HEK293 (cell line): ENCODE data around the gene TRAFD1.

Source experiments
- CTCF ChIA-PET: fragments of 350-600 bp; formaldehyde crosslinking; extraction: SDS; loops from one replicate; lab custom pipeline; 2021; ENCODE audit warnings: antibody characterized with exemption; lab: Yijun Ruan, JAX
- POLR2A ChIA-PET: fragments of 300-600 bp; formaldehyde crosslinking; extraction: SDS; loops from one replicate; lab custom pipeline; 2020; ENCODE audit warnings: antibody characterized with exemption, inconsistent platforms; lab: Yijun Ruan, JAX
- H3K27ac ChIP-seq: fragments of 200-500 bp; sonication (Bioruptor generic); 2 replicates; pipeline ENCODE4 v1.5.1; 2014; ENCODE audit warnings: low read depth, low read length, control low read depth, inconsistent platforms; ENCODE audit errors: extremely low read depth
- H3K36me3 ChIP-seq, 2 experiments: fragments of 200-500 bp in 1 of 2; sonication (Bioruptor generic) in 1 of 2; 1 replicate in 1 of 2; 2 replicates in 1 of 2; pipeline ENCODE4 v1.5.1; 2014 to 2017; ENCODE audit warnings: inconsistent platforms in 2 of 2, low read length in 2 of 2; ENCODE audit not compliant: control insufficient read depth in 2 of 2, insufficient read depth in 1 of 2
- H3K4me1 ChIP-seq: fragments of 200-500 bp; sonication (Bioruptor generic); 2 replicates; pipeline ENCODE4 v1.5.1; 2014; ENCODE audit warnings: mild to moderate bottlenecking, low read length, inconsistent platforms; ENCODE audit not compliant: control insufficient read depth, insufficient read depth
- H3K4me3 ChIP-seq: 2 replicates; pipeline ENCODE4 v1.5.1; 2011; ENCODE audit warnings: low read depth, mild to moderate bottlenecking, control low read depth, low read length, moderate library complexity
- H3K9me3 ChIP-seq: fragments of 200-500 bp; sonication (Bioruptor generic); 2 replicates; pipeline ENCODE4 v1.5.1; 2014; ENCODE audit warnings: low read depth, low read length, inconsistent platforms; ENCODE audit not compliant: control insufficient read depth, insufficient read depth
- BCL11A ChIP-seq: fragments of 450-650 bp; formaldehyde crosslinking; IDR thresholded peaks from 2 replicates; pipeline ENCODE4 v1.5.1; 2016; ENCODE audit warnings: low read depth, missing biosample characterization, missing genetic modification characterization
- EGR2 ChIP-seq: fragments of 450-650 bp; formaldehyde crosslinking; IDR thresholded peaks from 2 replicates; pipeline ENCODE4 v1.5.1; 2016; ENCODE audit warnings: low read depth, missing biosample characterization, missing genetic modification characterization
- GLIS1 ChIP-seq: fragments of 450-650 bp; formaldehyde crosslinking; IDR thresholded peaks from 2 replicates; pipeline ENCODE4 v1.5.1; 2016; ENCODE audit warnings: missing biosample characterization, missing genetic modification characterization
- GLIS2 ChIP-seq: fragments of 450-650 bp; formaldehyde crosslinking; IDR thresholded peaks from 2 replicates; pipeline ENCODE4 v1.5.1; 2016; ENCODE audit warnings: missing biosample characterization, missing genetic modification characterization
- IKZF3 ChIP-seq: fragments of 450-650 bp; IDR thresholded peaks from 2 replicates; pipeline ENCODE4 v1.5.0; 2018; ENCODE audit warnings: missing biosample characterization, mild to moderate bottlenecking, missing genetic modification characterization, moderate library complexity
- MEIS1 ChIP-seq: sonication (generic); formaldehyde crosslinking; IDR thresholded peaks from 2 replicates; pipeline ENCODE4 v1.8.1; 2022; ENCODE audit warnings: missing genetic modification reagents, mild to moderate bottlenecking, borderline replicate concordance
- OSR2 ChIP-seq: fragments of 450-650 bp; formaldehyde crosslinking; IDR thresholded peaks from 2 replicates; pipeline ENCODE4 v1.5.1; 2016; ENCODE audit warnings: missing biosample characterization, missing genetic modification characterization
- PRDM1 ChIP-seq: fragments of 450-650 bp; formaldehyde crosslinking; IDR thresholded peaks from 2 replicates; pipeline ENCODE4; 2016; ENCODE audit warnings: missing biosample characterization, missing genetic modification characterization
- SP2 ChIP-seq: fragments of 450-650 bp; formaldehyde crosslinking; IDR thresholded peaks from 2 replicates; pipeline ENCODE4 v1.5.1; 2016; ENCODE audit warnings: missing biosample characterization, missing genetic modification characterization
- SP7 ChIP-seq: fragments of 450-650 bp; formaldehyde crosslinking; IDR thresholded peaks from 2 replicates; pipeline ENCODE4 v1.5.1; 2016; ENCODE audit warnings: missing biosample characterization, missing genetic modification characterization
- WT1 ChIP-seq: fragments of 450-650 bp; formaldehyde crosslinking; IDR thresholded peaks from 2 replicates; pipeline ENCODE4 v1.5.1; 2016; ENCODE audit warnings: missing biosample characterization, missing genetic modification characterization
- ZBTB20 ChIP-seq: fragments of 450-650 bp; formaldehyde crosslinking; IDR thresholded peaks from 2 replicates; pipeline ENCODE4 v1.5.1; 2016; ENCODE audit warnings: missing biosample characterization, missing genetic modification characterization
- ZBTB48 ChIP-seq: fragments of 450-650 bp; formaldehyde crosslinking; IDR thresholded peaks from 2 replicates; pipeline ENCODE4 v1.5.1; 2016; ENCODE audit warnings: missing biosample characterization, missing genetic modification characterization
- ZBTB8A ChIP-seq: fragments of 450-650 bp; formaldehyde crosslinking; IDR thresholded peaks from 2 replicates; pipeline ENCODE4 v1.5.1; 2016; ENCODE audit warnings: missing biosample characterization, missing genetic modification characterization
- ZEB2 ChIP-seq: fragments of 450-650 bp; formaldehyde crosslinking; IDR thresholded peaks from 2 replicates; pipeline ENCODE4 v1.5.1; 2016; ENCODE audit warnings: missing biosample characterization, missing genetic modification characterization
- ZFHX2 ChIP-seq: fragments of 450-650 bp; formaldehyde crosslinking; conservative IDR thresholded peaks from 2 replicates; pipeline ENCODE4 v1.5.1; 2016; ENCODE audit warnings: missing biosample characterization, missing genetic modification characterization
- ZFP37 ChIP-seq: fragments of 450-650 bp; formaldehyde crosslinking; IDR thresholded peaks from 2 replicates; pipeline ENCODE4 v1.5.1; 2016; ENCODE audit warnings: missing biosample characterization, missing genetic modification characterization
- ZNF174 ChIP-seq: fragments of 450-650 bp; formaldehyde crosslinking; IDR thresholded peaks from 2 replicates; pipeline ENCODE4 v1.5.0; 2017; ENCODE audit warnings: missing biosample characterization, mild to moderate bottlenecking, missing genetic modification characterization
- ZNF214 ChIP-seq: fragments of 450-650 bp; formaldehyde crosslinking; IDR thresholded peaks from 2 replicates; pipeline ENCODE4 v1.5.1; 2017; ENCODE audit warnings: missing biosample characterization, mild to moderate bottlenecking, missing genetic modification characterization, borderline replicate concordance
- ZNF248 ChIP-seq: fragments of 450-650 bp; formaldehyde crosslinking; IDR thresholded peaks from 2 replicates; pipeline ENCODE4 v1.5.1; 2017; ENCODE audit warnings: missing biosample characterization, missing genetic modification characterization
- ZNF335 ChIP-seq: fragments of 450-650 bp; formaldehyde crosslinking; conservative IDR thresholded peaks from 2 replicates; pipeline ENCODE4 v1.5.1; 2016; ENCODE audit warnings: missing biosample characterization, missing genetic modification characterization
- ZNF366 ChIP-seq: fragments of 450-650 bp; formaldehyde crosslinking; conservative IDR thresholded peaks from 2 replicates; pipeline ENCODE4 v1.5.1; 2016; ENCODE audit warnings: missing biosample characterization, missing genetic modification characterization
- ZNF449 ChIP-seq: fragments of 450-650 bp; formaldehyde crosslinking; IDR thresholded peaks from 2 replicates; pipeline ENCODE4 v1.5.1; 2017; ENCODE audit warnings: missing biosample characterization, mild to moderate bottlenecking, missing genetic modification characterization, moderate library complexity
- ZNF501 ChIP-seq: fragments of 450-650 bp; formaldehyde crosslinking; IDR thresholded peaks from 2 replicates; pipeline ENCODE4 v1.5.1; 2016; ENCODE audit warnings: missing biosample characterization, missing genetic modification characterization
- ZNF600 ChIP-seq: fragments of 450-650 bp; formaldehyde crosslinking; IDR thresholded peaks from 2 replicates; pipeline ENCODE4 v1.5.1; 2016; ENCODE audit warnings: missing biosample characterization, missing genetic modification characterization
- ZNF747 ChIP-seq: fragments of 450-650 bp; formaldehyde crosslinking; IDR thresholded peaks from 2 replicates; pipeline ENCODE4 v1.5.1; 2016; ENCODE audit warnings: missing biosample characterization, missing genetic modification characterization
- ZNF792 ChIP-seq: fragments of 450-650 bp; formaldehyde crosslinking; IDR thresholded peaks from 2 replicates; pipeline ENCODE4 v1.5.1; 2016; ENCODE audit warnings: missing biosample characterization, missing genetic modification characterization
- TF ChIP-seq, protein P1 (sequence below): fragments of 450-650 bp; formaldehyde crosslinking; IDR thresholded peaks from 2 replicates; pipeline ENCODE4 v1.5.1; 2017; ENCODE audit warnings: missing biosample characterization, missing genetic modification characterization
- TF ChIP-seq, protein P2 (sequence below): fragments of 450-650 bp; formaldehyde crosslinking; IDR thresholded peaks from 2 replicates; pipeline ENCODE4 v1.5.1; 2016; ENCODE audit warnings: missing biosample characterization, missing genetic modification characterization

The TRAFD1 gene

GRCh38 chr12:112121780-112122565 is 3.4 kb upstream of the TRAFD1 start:
- peak overlapping the region; percentile 53; the same call in 1 of the 2 replicates for H3K27ac ChIP-seq
- no peak overlapping the region for H3K4me3 ChIP-seq
- peak; percentile 83 for TF ChIP-seq ZBTB20 (tag by site-specific recombination)
- TF ChIP-seq ZNF501 (tag by site-specific recombination), result 0 out of 2 replicates have a peak, but pooled peaks have one; percentile 45
- TF ChIP-seq MEIS1, result no peak
- no peak for TF ChIP-seq ZNF792 (tag by site-specific recombination)
- TF ChIP-seq ZNF248 (tag by site-specific recombination), result no peak
- TF ChIP-seq ZFHX2, result peak; percentile 50; the same call in 1 of the 2 replicates
- TF ChIP-seq, protein P1, sequence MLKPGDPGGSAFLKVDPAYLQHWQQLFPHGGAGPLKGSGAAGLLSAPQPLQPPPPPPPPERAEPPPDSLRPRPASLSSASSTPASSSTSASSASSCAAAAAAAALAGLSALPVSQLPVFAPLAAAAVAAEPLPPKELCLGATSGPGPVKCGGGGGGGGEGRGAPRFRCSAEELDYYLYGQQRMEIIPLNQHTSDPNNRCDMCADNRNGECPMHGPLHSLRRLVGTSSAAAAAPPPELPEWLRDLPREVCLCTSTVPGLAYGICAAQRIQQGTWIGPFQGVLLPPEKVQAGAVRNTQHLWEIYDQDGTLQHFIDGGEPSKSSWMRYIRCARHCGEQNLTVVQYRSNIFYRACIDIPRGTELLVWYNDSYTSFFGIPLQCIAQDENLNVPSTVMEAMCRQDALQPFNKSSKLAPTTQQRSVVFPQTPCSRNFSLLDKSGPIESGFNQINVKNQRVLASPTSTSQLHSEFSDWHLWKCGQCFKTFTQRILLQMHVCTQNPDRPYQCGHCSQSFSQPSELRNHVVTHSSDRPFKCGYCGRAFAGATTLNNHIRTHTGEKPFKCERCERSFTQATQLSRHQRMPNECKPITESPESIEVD (tag by site-specific recombination), result peak; percentile 61; the same call in 1 of the 2 replicates
- no peak for TF ChIP-seq OSR2
- peak; percentile 24; the same call in 1 of the 2 replicates for TF ChIP-seq EGR2 (tag by site-specific recombination)
- no peak for TF ChIP-seq ZEB2 (tag by site-specific recombination)
- peak; percentile 41; the same call in 1 of the 2 replicates for TF ChIP-seq PRDM1
- TF ChIP-seq, protein P2, sequence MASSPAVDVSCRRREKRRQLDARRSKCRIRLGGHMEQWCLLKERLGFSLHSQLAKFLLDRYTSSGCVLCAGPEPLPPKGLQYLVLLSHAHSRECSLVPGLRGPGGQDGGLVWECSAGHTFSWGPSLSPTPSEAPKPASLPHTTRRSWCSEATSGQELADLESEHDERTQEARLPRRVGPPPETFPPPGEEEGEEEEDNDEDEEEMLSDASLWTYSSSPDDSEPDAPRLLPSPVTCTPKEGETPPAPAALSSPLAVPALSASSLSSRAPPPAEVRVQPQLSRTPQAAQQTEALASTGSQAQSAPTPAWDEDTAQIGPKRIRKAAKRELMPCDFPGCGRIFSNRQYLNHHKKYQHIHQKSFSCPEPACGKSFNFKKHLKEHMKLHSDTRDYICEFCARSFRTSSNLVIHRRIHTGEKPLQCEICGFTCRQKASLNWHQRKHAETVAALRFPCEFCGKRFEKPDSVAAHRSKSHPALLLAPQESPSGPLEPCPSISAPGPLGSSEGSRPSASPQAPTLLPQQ (tag by site-specific recombination), result 0 out of 2 replicates have a peak, but pooled peaks have one; percentile 28
- TF ChIP-seq ZNF747 (tag by site-specific recombination), result no peak
- TF ChIP-seq ZNF214 (tag by site-specific recombination), result no peak
- TF ChIP-seq SP2 (tag by site-specific recombination), result no peak; the same call in 1 of the 2 replicates
- TF ChIP-seq ZNF600 (tag by site-specific recombination), result peak; percentile 96
- TF ChIP-seq IKZF3, result 0 out of 2 replicates have a peak, but pooled peaks have one; percentile 40
- TF ChIP-seq ZBTB48 (tag by site-specific recombination), result peak; percentile 92
- peak; percentile 93 for TF ChIP-seq GLIS1
- TF ChIP-seq WT1 (tag by site-specific recombination), result peak; percentile 69
- peak; percentile 65; the same call in 1 of the 2 replicates for TF ChIP-seq ZFP37 (tag by site-specific recombination)
- peak; percentile 92 for TF ChIP-seq ZNF449 (tag by site-specific recombination)
- no peak for TF ChIP-seq ZNF174
- 0 out of 2 replicates have a peak, but pooled peaks have one; percentile 32 for TF ChIP-seq ZNF366 (tag by site-specific recombination)
- TF ChIP-seq ZNF335 (tag by site-specific recombination), result peak; percentile 96
- peak; percentile 71 for TF ChIP-seq SP7 (tag by site-specific recombination)
- TF ChIP-seq GLIS2 (tag by site-specific recombination), result peak; percentile 5; the same call in 1 of the 2 replicates
- no peak for TF ChIP-seq BCL11A (tag by site-specific recombination)
- 0 out of 2 replicates have a peak, but pooled peaks have one; percentile 20 for TF ChIP-seq ZBTB8A (tag by site-specific recombination)
- H3K4me1 ChIP-seq, result peaks cover 21% of the 10 kb centered on the region
- peaks cover 0 to 4% of the 10 kb centered on the region in 2 experiments; a peak in 1 of 3 replicates for H3K36me3 ChIP-seq
- H3K9me3 ChIP-seq, result no peaks in the 10 kb centered on the region
- POLR2A ChIA-PET, result interaction anchor here (0.7 to 1.3 kb wide), 9 partner anchors 11 to 139 kb away, joined by 3 to 5 read pairs (median 4); no protein-coding TSS in a partner anchor
- CTCF ChIA-PET, result interaction anchor here (0.6 to 1.8 kb wide), 2 partner anchors 13 to 33 kb away, joined by 3 to 7 read pairs; partner anchors contain the start of gene NAA25
